ENCODE measurements around the gene KITLG. TPM values are rescaled to one million over a fixed set of nuclear protein-coding genes. Genes with fewer than 3 reads are reported as not detected.

The KITLG gene
- total and polyA plus RNA-seq, 2 experiments from 2014 or later, result 3.1 to 10.7 TPM

DNA sequence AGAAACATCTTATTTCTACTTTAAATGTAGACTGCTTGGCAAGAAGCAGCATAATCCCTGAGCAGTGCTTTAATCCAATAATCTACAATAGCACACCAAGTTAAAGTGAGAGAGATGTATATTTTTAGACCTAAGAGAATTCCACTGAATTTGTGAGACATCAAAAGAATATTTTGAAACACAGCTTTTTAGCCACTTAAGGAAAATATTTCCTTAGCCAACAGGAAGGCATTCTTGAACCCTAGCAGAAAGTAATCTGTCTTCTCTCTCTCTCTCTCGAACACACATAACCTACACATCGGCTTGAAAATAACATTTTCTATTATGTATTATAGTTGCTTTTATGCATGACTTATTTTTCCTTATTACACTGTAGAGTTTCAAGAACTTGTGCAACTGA is 34.0 kb downstream of the KITLG start:
- H3K9me3 Mint-ChIP-seq, result no peaks in the 10 kb centered on the region
- Histone ChIP-seq H3K4me1 (ENCODE audit: insufficient read depth) (0 out of 2 replicates have a peak, but pooled peaks cover 5% of the 10 kb centered on the region), H3K27ac (ENCODE audit: low read depth) (no peak overlapping the region), H3K79me2 (replicated peaks; ENCODE audit: insufficient read depth) (no peaks in the 10 kb centered on the region), H3K27me3 (ENCODE audit: insufficient read depth) (no peaks in the 10 kb centered on the region), H4K20me1 (replicated peaks; ENCODE audit: insufficient read depth) (no peaks in the 10 kb centered on the region), H3K9me2 (ENCODE audit: insufficient read depth) (peaks cover 3% of the 10 kb centered on the region; the same call in 1 of the 2 replicates), H3K4me2 (no peak overlapping the region), H3F3A (replicated peaks; ENCODE audit: low read depth) (no peaks in the 10 kb centered on the region), H3K4me3 (no peak overlapping the region), H3K36me3 (ENCODE audit: insufficient read depth) (no peaks in the 10 kb centered on the region), H2AFZ (no peak overlapping the region)
- no peak for DNase-seq (ENCODE audit: low spot score)
- H3K36me3 Mint-ChIP-seq (ENCODE audit: low read depth), result peaks cover 8% of the 10 kb centered on the region; the same call in 2 of the 3 replicates
- peaks cover 6% of the 10 kb centered on the region; the same call in 1 of the 3 replicates for H3K4me1 Mint-ChIP-seq
- ATAC-seq, result no peak
- no peak overlapping the region for H3K27ac Mint-ChIP-seq
- TF ChIP-seq, protein P1, sequence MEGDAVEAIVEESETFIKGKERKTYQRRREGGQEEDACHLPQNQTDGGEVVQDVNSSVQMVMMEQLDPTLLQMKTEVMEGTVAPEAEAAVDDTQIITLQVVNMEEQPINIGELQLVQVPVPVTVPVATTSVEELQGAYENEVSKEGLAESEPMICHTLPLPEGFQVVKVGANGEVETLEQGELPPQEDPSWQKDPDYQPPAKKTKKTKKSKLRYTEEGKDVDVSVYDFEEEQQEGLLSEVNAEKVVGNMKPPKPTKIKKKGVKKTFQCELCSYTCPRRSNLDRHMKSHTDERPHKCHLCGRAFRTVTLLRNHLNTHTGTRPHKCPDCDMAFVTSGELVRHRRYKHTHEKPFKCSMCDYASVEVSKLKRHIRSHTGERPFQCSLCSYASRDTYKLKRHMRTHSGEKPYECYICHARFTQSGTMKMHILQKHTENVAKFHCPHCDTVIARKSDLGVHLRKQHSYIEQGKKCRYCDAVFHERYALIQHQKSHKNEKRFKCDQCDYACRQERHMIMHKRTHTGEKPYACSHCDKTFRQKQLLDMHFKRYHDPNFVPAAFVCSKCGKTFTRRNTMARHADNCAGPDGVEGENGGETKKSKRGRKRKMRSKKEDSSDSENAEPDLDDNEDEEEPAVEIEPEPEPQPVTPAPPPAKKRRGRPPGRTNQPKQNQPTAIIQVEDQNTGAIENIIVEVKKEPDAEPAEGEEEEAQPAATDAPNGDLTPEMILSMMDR (conservative IDR thresholded peaks at IDR 0.05; ENCODE audit: low read depth in 2 of 2), result no peak
- H3K4me3 Mint-ChIP-seq, result no peak overlapping the region
- no peaks in the 10 kb centered on the region for H3K27me3 Mint-ChIP-seq (ENCODE audit: insufficient read depth, low read depth, poor library complexity)

DNA sequence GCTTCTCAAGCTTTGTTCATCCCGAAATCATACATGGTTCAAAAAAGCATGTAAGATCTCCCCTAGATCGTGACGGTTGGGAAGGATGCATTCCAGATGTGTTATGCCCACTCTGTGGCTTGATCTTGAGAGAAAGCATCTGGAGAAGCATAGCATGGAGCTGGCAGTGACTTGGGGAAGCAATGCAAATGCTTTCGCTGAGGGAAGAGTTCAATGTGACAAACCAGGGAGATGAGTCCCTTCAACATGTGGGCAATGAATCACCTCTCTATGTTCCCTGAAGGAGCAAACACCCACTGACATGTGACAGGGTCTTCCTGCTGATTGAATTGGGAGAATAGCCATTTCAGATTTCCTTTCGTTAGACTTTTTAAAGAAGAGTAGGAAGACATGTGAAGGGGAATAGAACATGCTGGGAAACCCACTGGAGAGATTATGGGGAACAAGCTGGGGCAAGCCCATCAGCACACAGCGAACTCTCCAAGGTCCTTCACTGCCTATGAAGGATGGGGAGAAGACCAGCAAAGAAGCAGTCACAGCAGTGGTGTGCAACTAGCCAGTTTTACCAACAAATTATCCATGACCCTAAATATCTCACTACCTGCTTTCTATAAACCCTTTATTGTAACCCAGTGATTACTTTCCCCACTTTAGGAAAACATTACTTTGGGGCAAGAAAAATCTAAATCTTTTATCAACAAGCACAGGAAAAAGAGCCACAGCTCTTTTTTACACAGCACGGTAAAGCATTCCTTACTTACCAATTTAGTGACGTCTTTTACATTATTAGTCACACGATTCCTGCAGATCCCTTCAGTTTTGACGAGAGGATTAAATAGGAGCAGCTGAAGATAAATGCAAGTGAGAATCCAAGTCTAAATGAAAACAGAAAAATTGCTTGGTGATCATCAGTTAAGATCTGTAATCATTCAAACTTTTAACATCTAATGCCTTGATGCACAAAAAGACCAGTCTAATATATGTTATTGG is 35.0 kb downstream of the KITLG start:
- Histone ChIP-seq H3K4me1 (ENCODE audit: insufficient read depth) (0 out of 2 replicates have a peak, but pooled peaks cover 2% of the 10 kb centered on the region), H3K36me3 (ENCODE audit: insufficient read depth) (no peaks in the 10 kb centered on the region), H3F3A (replicated peaks; ENCODE audit: low read depth) (no peaks in the 10 kb centered on the region), H3K4me3 (no peak overlapping the region), H3K9me2 (ENCODE audit: insufficient read depth) (peaks cover 3% of the 10 kb centered on the region; the same call in 1 of the 2 replicates), H3K4me2 (no peak overlapping the region), H3K79me2 (replicated peaks; ENCODE audit: insufficient read depth) (no peaks in the 10 kb centered on the region), H3K27me3 (ENCODE audit: insufficient read depth) (no peaks in the 10 kb centered on the region), H2AFZ (no peak overlapping the region), H3K27ac (ENCODE audit: low read depth) (no peak overlapping the region), H4K20me1 (replicated peaks; ENCODE audit: insufficient read depth) (no peaks in the 10 kb centered on the region)
- ATAC-seq, result no peak
- peaks cover 6% of the 10 kb centered on the region; the same call in 1 of the 3 replicates for H3K4me1 Mint-ChIP-seq
- H3K4me3 Mint-ChIP-seq, result no peak overlapping the region
- H3K9me3 Mint-ChIP-seq, result no peaks in the 10 kb centered on the region
- TF ChIP-seq, protein P1 (conservative IDR thresholded peaks at IDR 0.05; ENCODE audit: low read depth in 2 of 2), result no peak
- TF ChIP-seq, protein P2, sequence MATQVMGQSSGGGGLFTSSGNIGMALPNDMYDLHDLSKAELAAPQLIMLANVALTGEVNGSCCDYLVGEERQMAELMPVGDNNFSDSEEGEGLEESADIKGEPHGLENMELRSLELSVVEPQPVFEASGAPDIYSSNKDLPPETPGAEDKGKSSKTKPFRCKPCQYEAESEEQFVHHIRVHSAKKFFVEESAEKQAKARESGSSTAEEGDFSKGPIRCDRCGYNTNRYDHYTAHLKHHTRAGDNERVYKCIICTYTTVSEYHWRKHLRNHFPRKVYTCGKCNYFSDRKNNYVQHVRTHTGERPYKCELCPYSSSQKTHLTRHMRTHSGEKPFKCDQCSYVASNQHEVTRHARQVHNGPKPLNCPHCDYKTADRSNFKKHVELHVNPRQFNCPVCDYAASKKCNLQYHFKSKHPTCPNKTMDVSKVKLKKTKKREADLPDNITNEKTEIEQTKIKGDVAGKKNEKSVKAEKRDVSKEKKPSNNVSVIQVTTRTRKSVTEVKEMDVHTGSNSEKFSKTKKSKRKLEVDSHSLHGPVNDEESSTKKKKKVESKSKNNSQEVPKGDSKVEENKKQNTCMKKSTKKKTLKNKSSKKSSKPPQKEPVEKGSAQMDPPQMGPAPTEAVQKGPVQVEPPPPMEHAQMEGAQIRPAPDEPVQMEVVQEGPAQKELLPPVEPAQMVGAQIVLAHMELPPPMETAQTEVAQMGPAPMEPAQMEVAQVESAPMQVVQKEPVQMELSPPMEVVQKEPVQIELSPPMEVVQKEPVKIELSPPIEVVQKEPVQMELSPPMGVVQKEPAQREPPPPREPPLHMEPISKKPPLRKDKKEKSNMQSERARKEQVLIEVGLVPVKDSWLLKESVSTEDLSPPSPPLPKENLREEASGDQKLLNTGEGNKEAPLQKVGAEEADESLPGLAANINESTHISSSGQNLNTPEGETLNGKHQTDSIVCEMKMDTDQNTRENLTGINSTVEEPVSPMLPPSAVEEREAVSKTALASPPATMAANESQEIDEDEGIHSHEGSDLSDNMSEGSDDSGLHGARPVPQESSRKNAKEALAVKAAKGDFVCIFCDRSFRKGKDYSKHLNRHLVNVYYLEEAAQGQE (IDR thresholded peaks at IDR 0.05; ENCODE audit: unreplicated experiment), result peak; percentile 10
- H3K27ac Mint-ChIP-seq, result peak overlapping the region; percentile 7
- peaks cover 8% of the 10 kb centered on the region; the same call in 2 of the 3 replicates for H3K36me3 Mint-ChIP-seq (ENCODE audit: low read depth)
- no peaks in the 10 kb centered on the region for H3K27me3 Mint-ChIP-seq (ENCODE audit: insufficient read depth, low read depth, poor library complexity)
- DNase-seq (ENCODE audit: low spot score), result no peak

Measured in GM23338 (cell line).